ENCODE results near the gene CASP7.
"Not testable (repeated sequence)": the region's sequence is repeated elsewhere in the genome, so short reads cannot be mapped to it uniquely, and the experiment has no call there.

Gene CASP7

DNA sequence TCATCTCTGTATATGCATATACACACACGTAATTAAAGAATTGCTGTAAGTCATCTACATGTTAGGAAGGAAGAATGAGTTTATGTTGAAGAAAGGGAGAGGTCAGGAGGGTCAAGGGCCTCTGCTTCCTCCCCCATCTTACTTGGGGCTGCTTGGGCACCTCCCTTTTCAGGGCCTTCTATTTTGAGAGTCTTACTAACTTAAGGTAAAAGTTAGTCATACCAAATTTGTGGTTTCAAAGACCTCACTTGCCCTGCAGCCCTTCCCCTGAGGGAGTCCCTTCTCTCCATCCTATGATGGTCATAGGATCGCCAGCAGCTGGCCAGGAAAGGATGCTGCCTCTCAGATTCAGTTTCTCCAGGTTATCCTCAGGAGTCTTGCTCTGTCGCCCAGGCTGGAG, 74.4 kb downstream of the CASP7 start:
- DNase-seq (ENCODE audit: low spot score) = no peak

GRCh38 chr10:113754768-113755167, 75.1 kb downstream of the CASP7 start:
- DNase-seq (ENCODE audit: low spot score) = no peak

DNA sequence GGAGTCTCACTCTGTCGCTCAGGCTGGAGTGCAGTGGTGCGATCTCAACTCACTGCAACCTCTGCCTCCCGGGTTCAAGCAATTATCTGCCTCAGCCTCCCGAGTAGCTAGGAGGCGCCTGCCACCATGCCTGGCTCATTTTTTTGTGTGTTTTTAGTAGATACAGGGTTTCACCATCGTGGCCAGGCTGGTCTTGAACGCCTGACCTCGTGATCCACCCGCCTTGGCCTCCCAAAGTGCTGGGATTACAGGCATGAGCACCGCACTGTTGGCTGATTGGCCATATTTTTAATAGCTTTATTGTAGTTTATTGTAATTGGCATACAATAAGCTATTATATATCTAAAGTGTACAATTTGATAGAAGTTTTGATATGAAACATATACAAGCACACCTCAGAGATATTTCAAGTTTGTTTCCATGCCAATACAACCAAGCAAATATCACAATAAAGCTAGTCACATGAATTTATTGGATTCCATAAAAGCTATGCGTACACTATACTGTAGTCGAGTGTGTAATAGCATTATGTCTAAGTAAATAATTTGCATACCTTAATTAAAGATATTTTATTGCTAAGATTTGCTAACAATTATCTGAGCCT, 77.3 kb downstream of the CASP7 start:
- DNase-seq (ENCODE audit: low spot score) = no peak

- DNase-seq (ENCODE audit: low spot score) = no peak
Measured at GRCh38 chr10:113762083-113762482, 82.4 kb downstream of the CASP7 start.

DNA sequence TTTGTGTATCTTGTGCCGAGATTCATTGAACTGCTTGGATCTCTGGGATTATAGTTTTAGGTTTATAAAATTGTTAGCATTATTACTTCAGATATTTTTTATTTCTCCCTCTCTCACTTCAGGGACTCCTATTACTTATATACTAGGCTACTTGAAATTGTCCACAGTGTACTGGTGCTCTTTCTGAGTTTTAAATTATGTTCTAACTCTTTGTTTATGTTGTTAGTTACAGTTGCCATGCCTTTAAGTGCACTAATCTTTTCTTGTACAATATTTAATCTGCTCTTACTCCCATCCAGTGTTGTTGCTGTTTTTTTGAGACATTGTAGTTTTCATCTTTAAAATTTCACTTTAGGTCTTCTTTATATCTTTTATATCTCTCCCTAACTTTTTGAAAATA, 84.9 kb downstream of the CASP7 start:
- no peak for DNase-seq (ENCODE audit: low spot score)

- no peak for DNase-seq (ENCODE audit: low spot score)
Measured at GRCh38 chr10:113765910-113766309, 86.2 kb downstream of the CASP7 start.

DNA sequence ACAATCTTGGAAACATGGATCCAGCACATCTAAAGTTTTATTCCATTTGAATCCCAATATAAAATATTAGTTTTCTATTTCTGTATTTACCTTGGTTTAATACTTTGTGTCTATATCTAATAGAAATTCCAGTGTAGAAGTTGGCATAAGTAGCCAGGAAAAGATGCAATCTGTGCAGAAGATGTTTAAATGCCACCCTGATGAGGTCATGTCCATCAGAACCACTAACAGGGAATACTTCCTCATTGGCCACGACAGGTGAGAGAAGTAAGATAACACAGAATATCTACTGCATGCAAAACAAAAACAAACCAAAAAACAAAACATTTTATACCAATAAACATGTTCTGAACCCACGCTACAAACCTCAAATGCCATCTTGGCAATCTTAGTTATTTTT, 87.5 kb downstream of the CASP7 start:
- DNase-seq (ENCODE audit: low spot score) = no peak

- no peak for DNase-seq (ENCODE audit: low spot score)
Measured at GRCh38 chr10:113770346-113770745, 90.6 kb downstream of the CASP7 start.

- not testable (repeated sequence) for DNase-seq (ENCODE audit: low spot score)
Measured at GRCh38 chr10:113771131-113771530, 91.4 kb downstream of the CASP7 start.

DNA sequence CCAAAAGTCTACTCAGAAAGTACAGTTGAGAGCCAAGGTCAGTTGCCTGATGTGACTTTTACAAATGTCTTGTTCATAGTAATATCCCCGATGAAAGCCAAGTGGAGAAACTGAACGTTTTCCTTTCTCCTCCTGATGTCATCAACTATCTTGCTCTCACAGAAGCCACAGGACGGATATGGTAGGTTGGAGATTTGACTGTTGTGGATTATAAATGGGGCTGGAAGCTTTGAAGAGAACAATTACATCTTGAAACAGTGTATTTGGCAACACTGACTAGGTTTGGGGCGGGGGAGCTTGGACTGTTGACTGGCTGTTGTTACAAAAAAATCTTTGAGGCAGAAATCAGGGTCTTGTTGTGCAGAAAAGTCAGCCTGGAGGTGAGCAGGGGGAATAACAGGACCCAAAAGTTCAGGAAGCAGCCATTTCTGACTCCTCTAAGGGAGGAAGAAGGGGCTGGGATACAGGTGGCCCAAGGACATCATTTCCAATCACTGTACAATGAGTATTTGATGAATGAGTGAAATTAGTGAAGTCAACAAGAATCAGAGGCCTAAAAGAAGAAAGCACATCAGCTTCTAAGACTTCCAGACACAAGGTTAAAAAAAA, 96.1 kb downstream of the CASP7 start:
- no peak for DNase-seq (ENCODE audit: low spot score)

DNA sequence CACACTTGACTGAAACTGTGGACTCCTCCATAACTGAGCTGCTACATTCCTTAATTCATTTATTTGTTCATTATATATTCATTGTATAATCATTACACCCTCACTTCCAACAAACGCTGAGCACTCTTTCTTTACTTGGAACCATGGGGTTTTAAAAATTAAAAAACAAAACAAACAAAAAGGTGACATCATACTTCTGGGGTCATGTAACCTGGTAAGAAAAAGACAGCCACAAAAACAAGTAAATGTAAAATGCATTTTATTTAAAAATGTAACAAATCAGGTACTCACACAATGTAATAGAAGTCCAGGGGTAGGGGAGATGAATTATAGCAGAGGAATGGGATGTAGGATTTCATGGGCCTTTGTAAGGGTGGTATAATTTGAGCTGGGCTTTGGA, 96.8 kb downstream of the CASP7 start:
- no peak for DNase-seq (ENCODE audit: low spot score)
